ENCODE measurements around the gene FAM107B. TPM values are rescaled to one million over a fixed set of nuclear protein-coding genes. Genes with fewer than 3 reads are reported as not detected.

The FAM107B gene
- total RNA-seq, 6 experiments from 2014 or later: 58.6 to 116 (median 68.7) TPM

GRCh38 chr10:14541379-14541778 is 233.3 kb downstream of the FAM107B start:
- no peaks in the 10 kb centered on the region for H3K27me3 ChIP-seq
- no peaks in the 10 kb centered on the region for H3K9me3 ChIP-seq
- peaks cover 0 to 38% (median 15%) of the 10 kb centered on the region in 4 donors for H3K4me1 ChIP-seq
- H3K4me3 ChIP-seq: no peak overlapping the region
- intact Hi-C loops (cut with DNase I): no loop called here
- DNase-seq: no peak
- no peak for TF ChIP-seq POLR2A (IDR thresholded peaks at IDR 0.05)
- no peak for TF ChIP-seq CTCF (IDR thresholded peaks at IDR 0.05)
- ATAC-seq: no peak
- 85% methylated on average over 8 of the region's 9 CpGs for WGBS (ENCODE audit: insufficient coverage, low coverage, low lambda C conversion rate, missing lambda C conversion rate)
- no peak overlapping the region for H3K27ac ChIP-seq
- peaks cover 0 to 9% (median 0%) of the 10 kb centered on the region in 4 donors for H3K36me3 ChIP-seq

GRCh38 chr10:14540611-14541010 is 234.1 kb downstream of the FAM107B start:
- intact Hi-C loops (cut with DNase I): no loop called here
- DNase-seq (no peak), ATAC-seq (no peak)
- no peaks in the 10 kb centered on the region for H3K27me3 ChIP-seq
- peak overlapping the region in 1 of 3 donors; percentile 41 for H3K27ac ChIP-seq
- peaks cover 0 to 9% (median 0%) of the 10 kb centered on the region in 4 donors for H3K36me3 ChIP-seq
- H3K4me1 ChIP-seq: peaks cover 0 to 40% (median 18%) of the 10 kb centered on the region in 4 donors
- H3K4me3 ChIP-seq: no peak overlapping the region
- TF ChIP-seq POLR2A (IDR thresholded peaks at IDR 0.05): no peak
- no peak for TF ChIP-seq CTCF (IDR thresholded peaks at IDR 0.05)
- H3K9me3 ChIP-seq: no peaks in the 10 kb centered on the region
- 92% methylated on average over 3 of the region's 5 CpGs for WGBS (ENCODE audit: insufficient coverage, low coverage, low lambda C conversion rate, missing lambda C conversion rate)

- peaks cover 0 to 9% (median 0%) of the 10 kb centered on the region in 4 donors for H3K36me3 ChIP-seq
- WGBS (ENCODE audit: insufficient coverage, low coverage, low lambda C conversion rate, missing lambda C conversion rate): no CpG with 5 or more reads among the region's 3 CpGs
- peak overlapping the region in 1 of 3 donors; percentile 41 for H3K27ac ChIP-seq
- no peak for DNase-seq
- intact Hi-C loops (cut with DNase I): no loop called here
- H3K4me1 ChIP-seq: peaks cover 0 to 46% (median 20%) of the 10 kb centered on the region in 4 donors
- H3K4me3 ChIP-seq: no peak overlapping the region
- H3K9me3 ChIP-seq: no peaks in the 10 kb centered on the region
- no peaks in the 10 kb centered on the region for H3K27me3 ChIP-seq
- no peak for ATAC-seq
- no peak for TF ChIP-seq POLR2A (IDR thresholded peaks at IDR 0.05)
- TF ChIP-seq CTCF (IDR thresholded peaks at IDR 0.05): no peak
These were observed 234.6 kb downstream of the FAM107B start for GRCh38 chr10:14540062-14540461.

- H3K27ac ChIP-seq: peak overlapping the region in 1 of 3 donors; percentile 41
- no peak for ATAC-seq
- intact Hi-C loops (cut with DNase I): no loop called here
These were observed 235.5 kb downstream of the FAM107B start for GRCh38 chr10:14539176-14539575.

GRCh38 chr10:14536241-14537213 is 238.2 kb downstream of the FAM107B start:
- Histone ChIP-seq H3K9me3 (no peaks in the 10 kb centered on the region), H3K4me1 (peaks cover 0 to 47% (median 17%) of the 10 kb centered on the region in 4 donors), H3K27me3 (no peaks in the 10 kb centered on the region), H3K36me3 (peaks cover 0 to 11% (median 0%) of the 10 kb centered on the region in 4 donors), H3K27ac (peak overlapping the region; percentile 65 to 77 (median 74)), H3K4me3 (peak overlapping the region in 1 of 3 donors; percentile 4)
- DNase-seq (peak; percentile 61 to 78 (median 75)), ATAC-seq (peak; percentile 48 to 73 (median 68))
- 42% methylated on average over 19 of the region's 21 CpGs for WGBS (ENCODE audit: insufficient coverage, low coverage, low lambda C conversion rate, missing lambda C conversion rate)
- intact Hi-C loops (cut with DNase I): no loop called here
- peak; percentile 54 to 62 (median 56) for TF ChIP-seq CTCF (IDR thresholded peaks at IDR 0.05)
- no peak for TF ChIP-seq POLR2A (IDR thresholded peaks at IDR 0.05)

More at GRCh38 chr10:14539176-14539575, 235.5 kb downstream of the FAM107B start:
- no peak for DNase-seq
- no peak overlapping the region for H3K4me3 ChIP-seq
- TF ChIP-seq POLR2A (IDR thresholded peaks at IDR 0.05): no peak
- peaks cover 0 to 41% (median 19%) of the 10 kb centered on the region in 4 donors for H3K4me1 ChIP-seq
- H3K36me3 ChIP-seq: peaks cover 0 to 15% (median 0%) of the 10 kb centered on the region in 4 donors
- no peaks in the 10 kb centered on the region for H3K27me3 ChIP-seq
- H3K9me3 ChIP-seq: no peaks in the 10 kb centered on the region

All from right lobe of liver (tissue), 6 donors.